Ascending aorta (tissue), 2 donors: ENCODE results near the gene ZPLD1. TPM values are rescaled to one million over a fixed set of nuclear protein-coding genes. Genes with fewer than 3 reads are reported as not detected.

Experiments
- DNase-seq, 2 donors: peaks; one replicate each; pipeline ENCODE4 v3.0.0-alpha.2; 2019; ENCODE audit warnings: low spot score in 2 of 2
- H3K27ac ChIP-seq, 2 donors: fragments of 200-600 bp; sonication (generic); one replicate each; pipeline ENCODE4 v1.5.1; 2016 to 2017; ENCODE audit warnings: mild to moderate bottlenecking in 1 of 2
- H3K27me3 ChIP-seq: fragments of 200-600 bp; sonication (generic); one replicate; pipeline ENCODE4 v1.5.1; 2017
- H3K36me3 ChIP-seq, 2 donors: fragments of 200-600 bp; sonication (generic); one replicate each; pipeline ENCODE4 v1.5.1; 2016
- H3K4me1 ChIP-seq, 2 donors: fragments of 200-600 bp; sonication (generic); one replicate each; pipeline ENCODE4 v1.5.1; 2016 to 2017; ENCODE audit warnings: mild to moderate bottlenecking in 1 of 2
- H3K4me3 ChIP-seq, 2 donors: fragments of 200-600 bp; sonication (generic); one replicate each; pipeline ENCODE4 v1.5.1; 2016 to 2017; ENCODE audit warnings: mild to moderate bottlenecking in 1 of 2
- H3K9me3 ChIP-seq, 2 donors: fragments of 200-600 bp; sonication (generic); one replicate each; pipeline ENCODE4 v1.5.1; 2016
- intact Hi-C: fragments of 100-400 bp; cut with DNase I; formaldehyde crosslinking; loops from one replicate; pipeline ENCODE4 v1.15.1; 2023
- total RNA-seq: library from RNA; depleted of rRNA; stranded (reverse); fragments of >200 nt; gene quantifications from one replicate; pipeline ENCODE4 v1.1.0, GENCODE V29; 2016
- TF ChIP-seq, protein P1 (sequence below), 3 experiments: fragments of 200-600 bp in 2 of 3; fragments of 450-650 bp in 1 of 3; sonication (generic) in 2 of 3; IDR thresholded peaks; one replicate each; pipeline ENCODE4 v1.5.1; 2016 to 2019; ENCODE audit warnings: antibody characterized with exemption in 3 of 3, mild to moderate bottlenecking in 1 of 3, moderate library complexity in 1 of 3

Gene ZPLD1
- total RNA-seq, 1 donor from 2014 or later: not detected

DNA sequence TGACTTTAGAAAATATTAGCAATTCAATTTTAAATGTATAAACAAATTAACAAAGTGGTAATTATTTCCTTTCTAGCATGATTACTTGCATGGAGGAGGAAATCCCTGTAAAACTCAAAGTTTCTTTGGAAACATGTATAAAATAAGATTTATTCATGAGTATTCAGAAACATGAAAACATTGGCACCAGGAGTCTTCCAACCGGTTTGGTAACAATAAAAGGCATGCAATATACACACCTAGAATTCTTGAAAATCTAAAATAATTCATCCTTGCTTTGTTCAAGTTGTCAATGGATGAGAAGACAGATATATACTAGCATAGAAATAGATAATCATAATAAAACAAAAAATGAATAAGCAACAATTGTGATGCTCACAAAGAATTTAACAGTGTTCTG is 76.4 kb downstream of the ZPLD1 start:
- Histone ChIP-seq H3K9me3 (no peaks in the 10 kb centered on the region), H3K4me3 (no peak overlapping the region), H3K36me3 (no peaks in the 10 kb centered on the region), H3K4me1 (no peaks in the 10 kb centered on the region), H3K27ac (no peak overlapping the region), H3K27me3 (no peaks in the 10 kb centered on the region)
- intact Hi-C loops: no loop called here
- DNase-seq: no peak
- TF ChIP-seq, protein P1, sequence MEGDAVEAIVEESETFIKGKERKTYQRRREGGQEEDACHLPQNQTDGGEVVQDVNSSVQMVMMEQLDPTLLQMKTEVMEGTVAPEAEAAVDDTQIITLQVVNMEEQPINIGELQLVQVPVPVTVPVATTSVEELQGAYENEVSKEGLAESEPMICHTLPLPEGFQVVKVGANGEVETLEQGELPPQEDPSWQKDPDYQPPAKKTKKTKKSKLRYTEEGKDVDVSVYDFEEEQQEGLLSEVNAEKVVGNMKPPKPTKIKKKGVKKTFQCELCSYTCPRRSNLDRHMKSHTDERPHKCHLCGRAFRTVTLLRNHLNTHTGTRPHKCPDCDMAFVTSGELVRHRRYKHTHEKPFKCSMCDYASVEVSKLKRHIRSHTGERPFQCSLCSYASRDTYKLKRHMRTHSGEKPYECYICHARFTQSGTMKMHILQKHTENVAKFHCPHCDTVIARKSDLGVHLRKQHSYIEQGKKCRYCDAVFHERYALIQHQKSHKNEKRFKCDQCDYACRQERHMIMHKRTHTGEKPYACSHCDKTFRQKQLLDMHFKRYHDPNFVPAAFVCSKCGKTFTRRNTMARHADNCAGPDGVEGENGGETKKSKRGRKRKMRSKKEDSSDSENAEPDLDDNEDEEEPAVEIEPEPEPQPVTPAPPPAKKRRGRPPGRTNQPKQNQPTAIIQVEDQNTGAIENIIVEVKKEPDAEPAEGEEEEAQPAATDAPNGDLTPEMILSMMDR (IDR thresholded peaks at IDR 0.05): no peak

DNA sequence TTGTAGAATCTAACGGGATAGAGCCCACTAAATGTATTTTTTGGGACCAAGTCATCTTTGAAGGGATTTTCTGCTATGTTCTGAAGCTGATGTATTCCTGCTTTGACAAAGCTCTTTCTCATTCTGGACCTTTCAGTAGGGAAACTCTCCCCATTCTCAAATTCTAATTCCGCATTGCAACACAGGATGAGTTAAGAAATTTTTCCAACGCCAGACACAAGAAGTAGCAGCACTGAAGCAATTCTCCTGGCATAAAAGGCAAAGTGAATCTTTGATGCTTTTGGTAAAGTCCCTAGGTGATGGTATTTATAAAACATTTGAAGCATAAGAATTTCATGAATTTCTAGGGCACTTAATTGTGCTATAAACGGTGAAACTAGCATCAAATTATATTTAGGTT is 76.8 kb downstream of the ZPLD1 start:
- DNase-seq: no peak
- TF ChIP-seq, protein P1 (IDR thresholded peaks at IDR 0.05): no peak
- intact Hi-C loops: no loop called here
- Histone ChIP-seq H3K4me3 (no peak overlapping the region), H3K27me3 (no peaks in the 10 kb centered on the region), H3K36me3 (no peaks in the 10 kb centered on the region), H3K27ac (no peak overlapping the region), H3K9me3 (no peaks in the 10 kb centered on the region), H3K4me1 (no peaks in the 10 kb centered on the region)

DNA sequence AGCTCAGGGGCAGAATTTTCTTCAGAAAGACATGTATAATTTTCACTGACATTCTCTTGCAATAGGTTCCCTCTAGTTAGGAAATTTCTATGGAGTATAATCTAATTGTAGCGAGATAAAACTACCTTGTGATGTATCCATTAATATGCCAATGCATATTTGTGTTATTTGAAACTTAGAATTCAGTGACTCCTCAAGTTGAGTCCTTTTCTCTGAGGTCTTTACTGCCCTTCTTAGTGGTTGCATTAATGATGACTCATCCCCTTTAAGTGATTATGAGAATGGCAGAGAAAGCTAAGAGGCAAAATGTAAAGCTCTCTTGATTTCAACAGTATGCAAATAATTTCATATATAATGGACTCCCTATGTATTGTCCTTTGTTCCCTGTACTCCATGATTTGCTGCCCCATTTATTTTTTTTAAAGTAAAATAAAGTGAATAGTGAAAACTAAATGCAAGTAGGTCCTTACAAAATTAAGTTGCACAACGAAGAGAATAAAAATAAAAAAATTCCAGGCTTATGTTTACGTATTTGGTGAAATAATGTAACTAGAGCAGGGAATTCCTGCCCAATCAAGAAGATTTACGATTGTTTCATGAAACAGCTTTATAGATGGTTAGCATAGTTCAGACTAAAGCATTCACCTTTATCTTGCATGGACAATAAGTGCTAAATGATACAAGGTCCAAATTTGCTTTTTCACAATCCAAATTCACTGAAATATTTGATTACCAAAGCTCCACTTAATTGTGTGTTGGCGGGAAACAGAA is 78.1 kb downstream of the ZPLD1 start:
- Histone ChIP-seq H3K27ac (no peak overlapping the region), H3K27me3 (no peaks in the 10 kb centered on the region), H3K36me3 (no peaks in the 10 kb centered on the region), H3K4me1 (no peaks in the 10 kb centered on the region), H3K4me3 (no peak overlapping the region), H3K9me3 (no peaks in the 10 kb centered on the region)
- no peak for DNase-seq
- intact Hi-C loops: no loop called here
- TF ChIP-seq, protein P1 (IDR thresholded peaks at IDR 0.05): no peak

DNA sequence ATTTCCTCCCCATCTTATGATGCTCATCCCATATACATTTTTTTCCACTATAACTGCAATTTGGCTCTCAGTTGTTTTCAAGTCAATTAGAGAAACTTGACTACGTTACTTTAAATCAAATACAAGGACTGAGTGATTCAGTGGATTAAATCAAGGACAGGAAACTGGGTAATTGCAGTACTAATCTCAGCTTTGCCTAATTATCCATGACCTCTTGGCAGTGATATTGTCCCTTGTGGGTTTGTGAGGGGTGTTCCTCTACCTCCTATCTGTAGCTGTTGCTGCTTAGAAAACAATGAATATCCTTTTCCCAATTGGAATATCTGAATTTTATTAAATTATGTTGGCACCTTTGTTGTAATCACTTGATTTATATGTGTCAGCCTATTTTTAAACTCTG is 79.4 kb downstream of the ZPLD1 start:
- TF ChIP-seq, protein P1 (IDR thresholded peaks at IDR 0.05): no peak
- H3K36me3 ChIP-seq: no peaks in the 10 kb centered on the region
- DNase-seq: no peak
- H3K4me3 ChIP-seq: no peak overlapping the region
- H3K27ac ChIP-seq: no peak overlapping the region
- no peaks in the 10 kb centered on the region for H3K4me1 ChIP-seq
- no peaks in the 10 kb centered on the region for H3K9me3 ChIP-seq
- H3K27me3 ChIP-seq: no peaks in the 10 kb centered on the region
- intact Hi-C loops: no loop called here

DNA sequence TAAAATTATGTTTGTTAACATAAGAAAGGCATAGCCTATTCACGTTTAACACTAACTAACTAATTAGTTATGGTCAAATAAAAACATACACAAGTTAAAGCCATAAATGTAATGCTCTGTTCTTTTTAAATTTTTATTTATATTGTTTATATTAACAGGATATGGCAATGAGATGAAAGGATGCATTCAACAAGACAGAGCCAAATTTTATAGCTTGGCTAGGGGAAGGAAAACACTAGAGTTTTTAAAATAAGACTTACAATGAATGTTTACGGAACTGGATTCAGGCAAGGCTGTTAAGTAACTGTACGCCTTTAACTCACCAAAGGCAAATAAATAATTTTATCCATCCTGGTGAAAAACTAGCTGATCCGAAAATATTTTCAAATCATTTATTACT is 86.4 kb downstream of the ZPLD1 start:
- no peak for DNase-seq
- Histone ChIP-seq H3K4me1 (no peaks in the 10 kb centered on the region), H3K27me3 (no peaks in the 10 kb centered on the region), H3K4me3 (no peak overlapping the region), H3K27ac (no peak overlapping the region), H3K36me3 (no peaks in the 10 kb centered on the region), H3K9me3 (no peaks in the 10 kb centered on the region)
- intact Hi-C loops: no loop called here
- TF ChIP-seq, protein P1 (IDR thresholded peaks at IDR 0.05): no peak
